HG03103 (cell line): ENCODE data around the gene PRKAB1.
"Not testable (repeated sequence)": the region's sequence is repeated elsewhere in the genome, so short reads cannot be mapped to it uniquely, and the experiment has no call there.

Experiments used
- ATAC-seq: cut with Tn5 transposase; IDR thresholded peaks from one replicate; pipeline ENCODE4 v1.9.1; 2021; ENCODE audit warnings: low read depth; ENCODE audit not compliant: unreplicated experiment

The PRKAB1 gene

GRCh38 chr12:119667577-119668323 lies at the start of gene PRKAB1:
Gene PRKAB1, plus strand, starts transcription at chr12:119668133. Its CDS starts 112 bp downstream, at chr12:119668245.
- peak; percentile 84 for ATAC-seq

GRCh38 chr12:119618328-119618896 lies 49.5 kb upstream of the PRKAB1 start:
- not testable (repeated sequence) for ATAC-seq

- ATAC-seq = no peak
Observed at GRCh38 chr12:119620490-119620889, 47.4 kb upstream of the PRKAB1 start.

GRCh38 chr12:119621878-119622277 lies 46.1 kb upstream of the PRKAB1 start:
- no peak for ATAC-seq

- ATAC-seq = no peak
Observed at GRCh38 chr12:119624966-119625365, 43.0 kb upstream of the PRKAB1 start.

- no peak for ATAC-seq
Observed at GRCh38 chr12:119627019-119627643, 40.8 kb upstream of the PRKAB1 start.

- no peak for ATAC-seq
Observed at GRCh38 chr12:119627686-119628085, 40.2 kb upstream of the PRKAB1 start.

- no peak for ATAC-seq
Observed at GRCh38 chr12:119630223-119630780, 37.6 kb upstream of the PRKAB1 start.

GRCh38 chr12:119630962-119631550 lies 36.9 kb upstream of the PRKAB1 start:
- ATAC-seq = no peak

GRCh38 chr12:119631930-119632678 lies 35.8 kb upstream of the PRKAB1 start:
- no peak for ATAC-seq

- no peak for ATAC-seq
Observed at GRCh38 chr12:119634743-119635142, 33.2 kb upstream of the PRKAB1 start.

- no peak for ATAC-seq
Observed at GRCh38 chr12:119642986-119643385, 24.9 kb upstream of the PRKAB1 start.

- no peak for ATAC-seq
Observed at GRCh38 chr12:119644930-119645329, 23.0 kb upstream of the PRKAB1 start.

GRCh38 chr12:119645535-119646059 lies 22.3 kb upstream of the PRKAB1 start:
- no peak for ATAC-seq

- ATAC-seq = no peak
Observed at GRCh38 chr12:119649202-119649808, 18.6 kb upstream of the PRKAB1 start.

- no peak for ATAC-seq
Observed at GRCh38 chr12:119652665-119653064, 15.3 kb upstream of the PRKAB1 start.

GRCh38 chr12:119657001-119657400 lies 10.9 kb upstream of the PRKAB1 start:
- ATAC-seq = not testable (repeated sequence)

- ATAC-seq = not testable (repeated sequence)
Observed at GRCh38 chr12:119658166-119658565, 9.8 kb upstream of the PRKAB1 start.

- peak; percentile 56 for ATAC-seq
Observed at GRCh38 chr12:119659289-119659897, 8.5 kb upstream of the PRKAB1 start.
